ENCODE results near the gene TMEM145. TPM values are rescaled to one million over a fixed set of nuclear protein-coding genes. Genes with fewer than 3 reads are reported as not detected.
A peak's percentile ranks its signal among the peaks of the same experiment; 100 is the strongest.

Gene TMEM145
- total RNA-seq, 1 experiment from 2014 or later = 3.0 TPM

DNA sequence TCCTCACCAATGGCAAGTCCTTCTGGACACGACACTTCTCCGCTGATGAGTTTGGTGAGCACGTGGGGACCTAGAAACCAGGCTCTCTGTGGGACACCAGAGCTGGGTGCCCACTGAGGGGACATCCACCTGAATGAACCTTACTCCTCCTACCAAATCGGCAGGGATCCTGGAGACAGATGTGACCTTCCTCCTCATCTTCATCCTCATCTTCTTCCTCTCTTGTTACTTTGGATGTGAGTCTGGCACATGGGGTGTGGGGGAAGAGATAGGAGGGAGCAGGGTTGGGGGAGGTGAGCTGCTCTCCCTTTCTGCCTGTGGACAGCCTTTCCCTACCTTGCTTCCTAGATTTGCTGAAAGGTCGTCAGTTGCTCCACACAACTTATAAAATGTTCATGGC is 1.9 kb downstream of the TMEM145 start:
- TF ChIP-seq, protein P1, sequence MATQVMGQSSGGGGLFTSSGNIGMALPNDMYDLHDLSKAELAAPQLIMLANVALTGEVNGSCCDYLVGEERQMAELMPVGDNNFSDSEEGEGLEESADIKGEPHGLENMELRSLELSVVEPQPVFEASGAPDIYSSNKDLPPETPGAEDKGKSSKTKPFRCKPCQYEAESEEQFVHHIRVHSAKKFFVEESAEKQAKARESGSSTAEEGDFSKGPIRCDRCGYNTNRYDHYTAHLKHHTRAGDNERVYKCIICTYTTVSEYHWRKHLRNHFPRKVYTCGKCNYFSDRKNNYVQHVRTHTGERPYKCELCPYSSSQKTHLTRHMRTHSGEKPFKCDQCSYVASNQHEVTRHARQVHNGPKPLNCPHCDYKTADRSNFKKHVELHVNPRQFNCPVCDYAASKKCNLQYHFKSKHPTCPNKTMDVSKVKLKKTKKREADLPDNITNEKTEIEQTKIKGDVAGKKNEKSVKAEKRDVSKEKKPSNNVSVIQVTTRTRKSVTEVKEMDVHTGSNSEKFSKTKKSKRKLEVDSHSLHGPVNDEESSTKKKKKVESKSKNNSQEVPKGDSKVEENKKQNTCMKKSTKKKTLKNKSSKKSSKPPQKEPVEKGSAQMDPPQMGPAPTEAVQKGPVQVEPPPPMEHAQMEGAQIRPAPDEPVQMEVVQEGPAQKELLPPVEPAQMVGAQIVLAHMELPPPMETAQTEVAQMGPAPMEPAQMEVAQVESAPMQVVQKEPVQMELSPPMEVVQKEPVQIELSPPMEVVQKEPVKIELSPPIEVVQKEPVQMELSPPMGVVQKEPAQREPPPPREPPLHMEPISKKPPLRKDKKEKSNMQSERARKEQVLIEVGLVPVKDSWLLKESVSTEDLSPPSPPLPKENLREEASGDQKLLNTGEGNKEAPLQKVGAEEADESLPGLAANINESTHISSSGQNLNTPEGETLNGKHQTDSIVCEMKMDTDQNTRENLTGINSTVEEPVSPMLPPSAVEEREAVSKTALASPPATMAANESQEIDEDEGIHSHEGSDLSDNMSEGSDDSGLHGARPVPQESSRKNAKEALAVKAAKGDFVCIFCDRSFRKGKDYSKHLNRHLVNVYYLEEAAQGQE (IDR thresholded peaks at IDR 0.05; ENCODE audit: insufficient read depth in 1 of 2, low read depth in 2 of 2, low read length in 1 of 2) = no peak
- TF ChIP-seq, protein P2, sequence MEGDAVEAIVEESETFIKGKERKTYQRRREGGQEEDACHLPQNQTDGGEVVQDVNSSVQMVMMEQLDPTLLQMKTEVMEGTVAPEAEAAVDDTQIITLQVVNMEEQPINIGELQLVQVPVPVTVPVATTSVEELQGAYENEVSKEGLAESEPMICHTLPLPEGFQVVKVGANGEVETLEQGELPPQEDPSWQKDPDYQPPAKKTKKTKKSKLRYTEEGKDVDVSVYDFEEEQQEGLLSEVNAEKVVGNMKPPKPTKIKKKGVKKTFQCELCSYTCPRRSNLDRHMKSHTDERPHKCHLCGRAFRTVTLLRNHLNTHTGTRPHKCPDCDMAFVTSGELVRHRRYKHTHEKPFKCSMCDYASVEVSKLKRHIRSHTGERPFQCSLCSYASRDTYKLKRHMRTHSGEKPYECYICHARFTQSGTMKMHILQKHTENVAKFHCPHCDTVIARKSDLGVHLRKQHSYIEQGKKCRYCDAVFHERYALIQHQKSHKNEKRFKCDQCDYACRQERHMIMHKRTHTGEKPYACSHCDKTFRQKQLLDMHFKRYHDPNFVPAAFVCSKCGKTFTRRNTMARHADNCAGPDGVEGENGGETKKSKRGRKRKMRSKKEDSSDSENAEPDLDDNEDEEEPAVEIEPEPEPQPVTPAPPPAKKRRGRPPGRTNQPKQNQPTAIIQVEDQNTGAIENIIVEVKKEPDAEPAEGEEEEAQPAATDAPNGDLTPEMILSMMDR (IDR thresholded peaks at IDR 0.05) = no peak
- no peak for TF ChIP-seq POLR2AphosphoS5 (IDR thresholded peaks at IDR 0.05; ENCODE audit: low read depth, low read length)
- TF ChIP-seq TCF7L2 (IDR thresholded peaks at IDR 0.05; ENCODE audit: low read depth, low read length) = no peak
- no peak for TF ChIP-seq SIN3A (IDR thresholded peaks at IDR 0.05; ENCODE audit: borderline replicate concordance, insufficient read depth, low read depth, low read length)
- ChIA-PET CTCF (no interaction called here), POLR2A (no interaction called here)
- H3K36me3 ChIP-seq (ENCODE audit: control insufficient read depth, insufficient read depth, low read length) = no peaks in the 10 kb centered on the region
- no peak overlapping the region for H3K27ac ChIP-seq (ENCODE audit: low read length)
- in situ Hi-C loops (cut with HindIII; ENCODE audit: low pct_unique_long_range_greater_than_20kb, low sequenced_read_pairs) (no loop called here), intact Hi-C loops (cut with micrococcal nuclease; ENCODE audit: unreplicated experiment) (no loop called here)
- H3K4me3 ChIP-seq (ENCODE audit: low read depth in 2 of 2, low read length in 2 of 2) = no peak overlapping the region
- DNase-seq (ENCODE audit: low read depth, low spot score) (no peak), ATAC-seq (no peak)
- no peaks in the 10 kb centered on the region for H3K27me3 ChIP-seq (ENCODE audit: control insufficient read depth, insufficient read depth, low read length)
- no peaks in the 10 kb centered on the region for H3K4me1 ChIP-seq (ENCODE audit: control insufficient read depth, insufficient read depth, low read length)
- H3K9me3 ChIP-seq (ENCODE audit: control insufficient read depth, insufficient read depth, low read depth, low read length) = no peaks in the 10 kb centered on the region
- no TSS peak for BruUV-seq (replicated peaks)

DNA sequence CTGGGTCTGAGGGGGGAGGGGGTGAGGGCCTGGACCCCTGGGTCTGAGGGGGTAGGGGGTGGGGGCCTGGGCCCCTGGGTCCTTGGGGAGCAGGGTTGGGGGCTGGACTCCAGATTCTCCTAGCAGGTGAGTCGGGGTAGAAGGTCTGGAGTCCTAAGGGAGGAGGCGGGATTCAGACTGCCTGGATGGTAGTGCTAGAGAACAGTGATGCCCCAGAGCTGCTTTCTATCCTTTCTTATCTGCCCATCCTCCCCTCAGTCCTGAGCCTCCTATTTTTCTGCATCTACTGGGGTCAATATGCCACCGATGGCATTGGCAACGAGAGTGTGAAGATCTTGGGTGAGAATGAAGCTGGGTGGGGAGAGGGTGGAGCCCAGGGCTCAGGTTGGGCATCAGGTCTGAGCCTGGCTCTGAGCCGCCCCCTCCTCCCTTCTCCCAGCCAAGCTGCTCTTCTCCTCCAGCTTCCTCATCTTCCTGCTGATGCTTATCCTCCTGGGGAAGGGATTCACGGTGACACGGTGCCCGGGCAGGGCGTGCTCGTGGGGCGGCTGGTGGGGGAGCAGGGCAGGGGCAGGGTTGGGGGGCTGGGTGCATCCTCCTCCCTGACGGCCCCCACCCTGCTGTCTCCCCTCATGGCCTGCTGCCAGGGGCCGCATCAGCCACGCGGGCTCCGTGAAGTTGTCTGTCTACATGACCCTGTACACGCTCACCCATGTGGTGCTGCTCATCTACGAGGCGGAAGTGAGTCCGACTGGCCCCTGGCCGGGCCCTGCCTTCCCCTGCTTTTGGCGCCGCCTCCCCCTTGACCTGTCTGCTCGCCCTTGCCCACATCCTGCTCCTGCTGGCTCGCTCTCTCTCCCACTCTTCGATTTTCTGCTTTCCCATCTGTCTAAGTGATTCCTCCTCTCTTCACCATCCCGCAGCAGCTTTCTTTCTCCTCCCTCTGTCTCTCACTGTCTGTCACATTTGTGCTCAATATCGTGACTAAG is 3.4 kb downstream of the TMEM145 start:
- ChIA-PET POLR2A (interaction anchor here (0.6 to 0.9 kb wide), 2 partner anchors 13 to 1539 kb away, joined by 4 to 7 read pairs; no protein-coding TSS in a partner anchor), CTCF (no interaction called here)
- no peak overlapping the region for H3K27ac ChIP-seq (ENCODE audit: low read length)
- intact Hi-C loops (cut with micrococcal nuclease; ENCODE audit: unreplicated experiment) (no loop called here), in situ Hi-C loops (cut with HindIII; ENCODE audit: low pct_unique_long_range_greater_than_20kb, low sequenced_read_pairs) (no loop called here)
- ATAC-seq (peak; percentile 68), DNase-seq (ENCODE audit: low read depth, low spot score) (no peak)
- H3K36me3 ChIP-seq (ENCODE audit: control insufficient read depth, insufficient read depth, low read length) = no peaks in the 10 kb centered on the region
- H3K9me3 ChIP-seq (ENCODE audit: control insufficient read depth, insufficient read depth, low read depth, low read length) = no peaks in the 10 kb centered on the region
- H3K4me3 ChIP-seq (ENCODE audit: low read depth in 2 of 2, low read length in 2 of 2) = 0 out of 4 replicates have a peak overlapping the region, but pooled peaks of 1 of the 2 experiments have one; percentile 6
- H3K27me3 ChIP-seq (ENCODE audit: control insufficient read depth, insufficient read depth, low read length) = no peaks in the 10 kb centered on the region
- H3K4me1 ChIP-seq (ENCODE audit: control insufficient read depth, insufficient read depth, low read length) = no peaks in the 10 kb centered on the region
- TF ChIP-seq SIN3A (IDR thresholded peaks at IDR 0.05; ENCODE audit: borderline replicate concordance, insufficient read depth, low read depth, low read length) (no peak), POLR2AphosphoS5 (IDR thresholded peaks at IDR 0.05; ENCODE audit: low read depth, low read length) (no peak), TCF7L2 (IDR thresholded peaks at IDR 0.05; ENCODE audit: low read depth, low read length) (no peak)
- TF ChIP-seq, protein P1 (IDR thresholded peaks at IDR 0.05; ENCODE audit: insufficient read depth in 1 of 2, low read depth in 2 of 2, low read length in 1 of 2) = no peak
- TF ChIP-seq, protein P2 (IDR thresholded peaks at IDR 0.05) = no peak
- BruUV-seq (replicated peaks) = no TSS peak

All from Panc1 (cell line).